ENCODE data around the gene SLC6A8.

The SLC6A8 gene

GRCh38 chrX:153725039-153725831 lies 37.5 kb downstream of the SLC6A8 start:
- CTCF ChIA-PET = no interaction called here
- DNase-seq (ENCODE audit: extremely low spot score) = no peak
- POLR2A ChIA-PET = no interaction called here
- TF ChIP-seq FOXM1 (IDR thresholded peaks at IDR 0.05; ENCODE audit: borderline replicate concordance) (no peak), PKNOX1 (IDR thresholded peaks at IDR 0.05) (no peak)

GRCh38 chrX:153725832-153726285 lies 38.1 kb downstream of the SLC6A8 start:
- ChIA-PET CTCF (interaction anchor here (0.6 kb wide), 1 partner anchor 373 kb away, joined by 3 read pairs; no protein-coding TSS in a partner anchor), POLR2A (no interaction called here)
- TF ChIP-seq FOXM1 (IDR thresholded peaks at IDR 0.05; ENCODE audit: borderline replicate concordance) (no peak), FOXA1 (IDR thresholded peaks at IDR 0.05) (no peak), NFRKB (IDR thresholded peaks at IDR 0.05) (no peak), LEF1 (IDR thresholded peaks at IDR 0.05; ENCODE audit: borderline replicate concordance) (no peak), CTBP1 (IDR thresholded peaks at IDR 0.05; ENCODE audit: borderline replicate concordance) (no peak), SUZ12 (IDR thresholded peaks at IDR 0.05) (no peak), PKNOX1 (IDR thresholded peaks at IDR 0.05) (no peak), SP1 (IDR thresholded peaks at IDR 0.05) (no peak), L3MBTL2 (conservative IDR thresholded peaks at IDR 0.05) (no peak)
- DNase-seq (ENCODE audit: extremely low spot score) = no peak

- DNase-seq (ENCODE audit: extremely low spot score) = no peak
- CTCF ChIA-PET = interaction anchor here (0.6 kb wide), 2 partner anchors 236 to 374 kb away, joined by 3 to 4 read pairs; no protein-coding TSS in a partner anchor
Measured at GRCh38 chrX:153726286-153727122, 38.8 kb downstream of the SLC6A8 start.

GRCh38 chrX:153727123-153727931 lies 39.6 kb downstream of the SLC6A8 start:
- TF ChIP-seq L3MBTL2 (conservative IDR thresholded peaks at IDR 0.05) (no peak), CTBP1 (IDR thresholded peaks at IDR 0.05; ENCODE audit: borderline replicate concordance) (no peak), FOXK2 (IDR thresholded peaks at IDR 0.05) (no peak), ARNT (IDR thresholded peaks at IDR 0.05) (no peak), ZNF384 (IDR thresholded peaks at IDR 0.05) (no peak), BHLHE40 (IDR thresholded peaks at IDR 0.05; ENCODE audit: borderline replicate concordance) (no peak), SP1 (IDR thresholded peaks at IDR 0.05) (no peak), FOXA1 (IDR thresholded peaks at IDR 0.05) (no peak), SUZ12 (IDR thresholded peaks at IDR 0.05) (no peak), NFRKB (IDR thresholded peaks at IDR 0.05) (no peak), ELF4 (IDR thresholded peaks at IDR 0.05) (no peak), TARDBP (IDR thresholded peaks at IDR 0.05) (no peak), FOXM1 (IDR thresholded peaks at IDR 0.05; ENCODE audit: borderline replicate concordance) (no peak)
- no peak for DNase-seq (ENCODE audit: extremely low spot score)
- CTCF ChIA-PET = interaction anchor here (0.6 kb wide), 1 partner anchor 235 kb away, joined by 4 read pairs; no protein-coding TSS in a partner anchor
- POLR2A ChIA-PET = no interaction called here

More at GRCh38 chrX:153726286-153727122, 38.8 kb downstream of the SLC6A8 start:
- no peak for TF ChIP-seq BHLHE40 (IDR thresholded peaks at IDR 0.05; ENCODE audit: borderline replicate concordance)
- TF ChIP-seq FOXM1 (IDR thresholded peaks at IDR 0.05; ENCODE audit: borderline replicate concordance) = no peak
- TF ChIP-seq ARNT (IDR thresholded peaks at IDR 0.05) = no peak
- no peak for TF ChIP-seq TARDBP (IDR thresholded peaks at IDR 0.05)
- TF ChIP-seq ZNF384 (IDR thresholded peaks at IDR 0.05) = no peak
- TF ChIP-seq SP1 (IDR thresholded peaks at IDR 0.05) = no peak
- TF ChIP-seq FOXA1 (IDR thresholded peaks at IDR 0.05) = no peak
- no peak for TF ChIP-seq NFRKB (IDR thresholded peaks at IDR 0.05)
- TF ChIP-seq CTBP1 (IDR thresholded peaks at IDR 0.05; ENCODE audit: borderline replicate concordance) = no peak
- POLR2A ChIA-PET = no interaction called here

- ChIA-PET POLR2A (no interaction called here), CTCF (no interaction called here)
- TF ChIP-seq HDGF (IDR thresholded peaks at IDR 0.05; ENCODE audit: borderline replicate concordance) (no peak), L3MBTL2 (conservative IDR thresholded peaks at IDR 0.05) (no peak), ARNT (IDR thresholded peaks at IDR 0.05) (no peak), ELF4 (IDR thresholded peaks at IDR 0.05) (no peak), SP1 (IDR thresholded peaks at IDR 0.05) (no peak), BHLHE40 (IDR thresholded peaks at IDR 0.05; ENCODE audit: borderline replicate concordance) (no peak), CTBP1 (IDR thresholded peaks at IDR 0.05; ENCODE audit: borderline replicate concordance) (no peak), NFRKB (IDR thresholded peaks at IDR 0.05) (no peak), SUZ12 (IDR thresholded peaks at IDR 0.05) (no peak), FOXA1 (IDR thresholded peaks at IDR 0.05) (no peak)
- no peak for DNase-seq (ENCODE audit: extremely low spot score)
Measured at GRCh38 chrX:153728095-153728494, 40.4 kb downstream of the SLC6A8 start.

Measured in HEK293T (cell line).